ENCODE data around the gene GPR22. TPM values are rescaled to one million over a fixed set of nuclear protein-coding genes. Genes with fewer than 3 reads are reported as not detected.

Gene GPR22
- total and polyA plus RNA-seq, 10 of the 15 experiments (the other 5 are each of a cell fraction or from before 2014, with no cell fraction given) = 0.11 to 0.71 (median 0.47) TPM; not detected in 6

- TF ChIP-seq CUX1 (IDR thresholded peaks at IDR 0.05; ENCODE audit: insufficient replicate concordance, low read depth, low read length) (no peak), GABPA (IDR thresholded peaks at IDR 0.05; ENCODE audit: low read depth) (no peak), ETV6 (conservative IDR thresholded peaks at IDR 0.05 in 1 of 2, IDR thresholded peaks at IDR 0.05 in 1 of 2; ENCODE audit: borderline replicate concordance in 1 of 2, low read depth in 1 of 2) (no peak), EGR1 (IDR thresholded peaks at IDR 0.05; ENCODE audit: borderline replicate concordance in 1 of 2, low read depth in 2 of 2, low read length in 2 of 2) (no peak), NFIC (IDR thresholded peaks at IDR 0.05; ENCODE audit: low read depth, low read length) (no peak), JUND (IDR thresholded peaks at IDR 0.05; ENCODE audit: low read depth, low read length) (no peak)
- TF ChIP-seq, protein P1, sequence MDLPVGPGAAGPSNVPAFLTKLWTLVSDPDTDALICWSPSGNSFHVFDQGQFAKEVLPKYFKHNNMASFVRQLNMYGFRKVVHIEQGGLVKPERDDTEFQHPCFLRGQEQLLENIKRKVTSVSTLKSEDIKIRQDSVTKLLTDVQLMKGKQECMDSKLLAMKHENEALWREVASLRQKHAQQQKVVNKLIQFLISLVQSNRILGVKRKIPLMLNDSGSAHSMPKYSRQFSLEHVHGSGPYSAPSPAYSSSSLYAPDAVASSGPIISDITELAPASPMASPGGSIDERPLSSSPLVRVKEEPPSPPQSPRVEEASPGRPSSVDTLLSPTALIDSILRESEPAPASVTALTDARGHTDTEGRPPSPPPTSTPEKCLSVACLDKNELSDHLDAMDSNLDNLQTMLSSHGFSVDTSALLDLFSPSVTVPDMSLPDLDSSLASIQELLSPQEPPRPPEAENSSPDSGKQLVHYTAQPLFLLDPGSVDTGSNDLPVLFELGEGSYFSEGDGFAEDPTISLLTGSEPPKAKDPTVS (IDR thresholded peaks at IDR 0.05; ENCODE audit: low read depth, low read length) = no peak
These were observed 32.3 kb downstream of the GPR22 start (continued) for GRCh38 chr7:107502154-107502553.

Measured in GM12878 (cell line).